Vagina (tissue), 2 donors: Measurements from ENCODE around the gene ZNF211. TPM values are rescaled to one million over a fixed set of nuclear protein-coding genes. Genes with fewer than 3 reads are reported as not detected.

Experiments
- DNase-seq, 2 donors: peaks; one replicate each; pipeline ENCODE4 v3.0.0-alpha.2; 2017; ENCODE audit errors: extremely low spot score in 2 of 2
- H3K27ac ChIP-seq: fragments of 200-600 bp; sonication (generic); one replicate; pipeline ENCODE4 v1.5.1; 2019
- H3K27me3 ChIP-seq: fragments of 200-600 bp; sonication (generic); one replicate; pipeline ENCODE4 v1.5.1; 2019
- H3K36me3 ChIP-seq, 2 donors: fragments of 200-600 bp; sonication (generic); one replicate each; pipeline ENCODE4 v1.5.1; 2017 to 2019
- H3K4me1 ChIP-seq: fragments of 200-600 bp; sonication (generic); one replicate; pipeline ENCODE4 v1.5.1; 2019
- H3K4me3 ChIP-seq, 2 donors: fragments of 200-600 bp; sonication (generic); 1 replicate in 1 of 2; 2 replicates in 1 of 2; pipeline ENCODE4 v1.5.1; 2016 to 2019
- H3K9me3 ChIP-seq: fragments of 200-600 bp; sonication (generic); one replicate; pipeline ENCODE4 v1.5.1; 2019
- POLR2A ChIP-seq, 2 donors: fragments of 450-650 bp; IDR thresholded peaks; one replicate each; pipeline ENCODE4 v1.6.1; 2017; ENCODE audit warnings: antibody characterized with exemption in 2 of 2, mild to moderate bottlenecking in 2 of 2, moderate library complexity in 2 of 2
- POLR2AphosphoS5 ChIP-seq, 2 donors: sonication (generic); formaldehyde crosslinking; IDR thresholded peaks; one replicate each; pipeline ENCODE4 v1.9.0; 2017; ENCODE audit warnings: antibody characterized with exemption in 2 of 2, mild to moderate bottlenecking in 2 of 2, low read depth in 1 of 2; ENCODE audit not compliant: insufficient read depth in 1 of 2
- intact Hi-C: fragments of 100-400 bp; cut with DNase I; formaldehyde crosslinking; loops from one replicate; pipeline ENCODE4 v1.15.1; 2023
- total RNA-seq: library from RNA; depleted of rRNA; stranded (reverse); fragments of >200 nt; gene quantifications from one replicate; pipeline ENCODE4 v1.2.3, GENCODE V29; 2016
- TF ChIP-seq, protein P1 (sequence below), 3 experiments: fragments of 450-650 bp in 2 of 3; fragments of 200-600 bp in 1 of 3; sonication (generic) in 1 of 3; IDR thresholded peaks; one replicate each; pipeline ENCODE4 v1.5.1; 2017 to 2019; ENCODE audit warnings: antibody characterized with exemption in 3 of 3, mild to moderate bottlenecking in 2 of 3, moderate library complexity in 2 of 3

ZNF211 gene
- total RNA-seq, 1 donor from 2014 or later = 7.1 TPM

DNA sequence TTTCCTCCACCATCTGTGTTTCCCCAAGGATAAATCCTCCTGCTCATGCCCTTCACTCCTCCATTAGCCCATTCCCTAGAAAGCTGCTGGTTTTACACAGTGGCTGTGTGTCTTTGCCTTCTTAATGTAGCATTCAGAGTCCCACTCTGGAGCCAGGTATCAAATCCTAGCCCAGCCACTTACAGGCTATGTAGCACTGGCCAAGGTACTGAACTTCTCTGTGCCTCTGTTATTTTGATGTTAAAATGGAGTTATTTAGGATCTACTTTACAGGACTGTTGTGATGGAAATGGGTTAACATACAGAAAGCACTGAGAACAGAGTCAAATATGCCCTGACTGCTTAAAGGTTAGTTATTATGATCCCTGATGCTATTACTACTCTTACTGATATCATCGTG, 34.3 kb downstream of the ZNF211 start:
- Histone ChIP-seq H3K4me1 (no peaks in the 10 kb centered on the region), H3K36me3 (no peaks in the 10 kb centered on the region)

GRCh38 chr19:57668635-57669034, 35.7 kb downstream of the ZNF211 start, which contains the start of gene ZSCAN4:
Gene ZSCAN4, plus strand, starts transcription at chr19:57668935. Its CDS starts 7,211 bp downstream, at chr19:57676146.
- no peaks in the 10 kb centered on the region for H3K9me3 ChIP-seq
- no peaks in the 10 kb centered on the region for H3K4me1 ChIP-seq
- DNase-seq = no peak
- TF ChIP-seq POLR2AphosphoS5 (IDR thresholded peaks at IDR 0.05; ENCODE audit: insufficient read depth in 1 of 2, low read depth in 1 of 2) (no peak), POLR2A (IDR thresholded peaks at IDR 0.05) (no peak)
- TF ChIP-seq, protein P1, sequence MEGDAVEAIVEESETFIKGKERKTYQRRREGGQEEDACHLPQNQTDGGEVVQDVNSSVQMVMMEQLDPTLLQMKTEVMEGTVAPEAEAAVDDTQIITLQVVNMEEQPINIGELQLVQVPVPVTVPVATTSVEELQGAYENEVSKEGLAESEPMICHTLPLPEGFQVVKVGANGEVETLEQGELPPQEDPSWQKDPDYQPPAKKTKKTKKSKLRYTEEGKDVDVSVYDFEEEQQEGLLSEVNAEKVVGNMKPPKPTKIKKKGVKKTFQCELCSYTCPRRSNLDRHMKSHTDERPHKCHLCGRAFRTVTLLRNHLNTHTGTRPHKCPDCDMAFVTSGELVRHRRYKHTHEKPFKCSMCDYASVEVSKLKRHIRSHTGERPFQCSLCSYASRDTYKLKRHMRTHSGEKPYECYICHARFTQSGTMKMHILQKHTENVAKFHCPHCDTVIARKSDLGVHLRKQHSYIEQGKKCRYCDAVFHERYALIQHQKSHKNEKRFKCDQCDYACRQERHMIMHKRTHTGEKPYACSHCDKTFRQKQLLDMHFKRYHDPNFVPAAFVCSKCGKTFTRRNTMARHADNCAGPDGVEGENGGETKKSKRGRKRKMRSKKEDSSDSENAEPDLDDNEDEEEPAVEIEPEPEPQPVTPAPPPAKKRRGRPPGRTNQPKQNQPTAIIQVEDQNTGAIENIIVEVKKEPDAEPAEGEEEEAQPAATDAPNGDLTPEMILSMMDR (IDR thresholded peaks at IDR 0.05) = no peak
- H3K27me3 ChIP-seq = no peaks in the 10 kb centered on the region
- H3K27ac ChIP-seq = no peak within 1 kb of the TSS
- intact Hi-C loops = no loop called here
- H3K4me3 ChIP-seq = no peak within 1 kb of the TSS
- no peaks in the 10 kb centered on the region for H3K36me3 ChIP-seq

More for the DNA sequence above, 34.3 kb downstream of the ZNF211 start:
- intact Hi-C loops = no loop called here
- Histone ChIP-seq H3K4me3 (no peak overlapping the region), H3K27me3 (no peaks in the 10 kb centered on the region), H3K9me3 (no peaks in the 10 kb centered on the region), H3K27ac (no peak overlapping the region)
- no peak for DNase-seq
- TF ChIP-seq, protein P1 (IDR thresholded peaks at IDR 0.05) = no peak
- no peak for TF ChIP-seq POLR2A (IDR thresholded peaks at IDR 0.05)
- no peak for TF ChIP-seq POLR2AphosphoS5 (IDR thresholded peaks at IDR 0.05; ENCODE audit: insufficient read depth in 1 of 2, low read depth in 1 of 2)

DNA sequence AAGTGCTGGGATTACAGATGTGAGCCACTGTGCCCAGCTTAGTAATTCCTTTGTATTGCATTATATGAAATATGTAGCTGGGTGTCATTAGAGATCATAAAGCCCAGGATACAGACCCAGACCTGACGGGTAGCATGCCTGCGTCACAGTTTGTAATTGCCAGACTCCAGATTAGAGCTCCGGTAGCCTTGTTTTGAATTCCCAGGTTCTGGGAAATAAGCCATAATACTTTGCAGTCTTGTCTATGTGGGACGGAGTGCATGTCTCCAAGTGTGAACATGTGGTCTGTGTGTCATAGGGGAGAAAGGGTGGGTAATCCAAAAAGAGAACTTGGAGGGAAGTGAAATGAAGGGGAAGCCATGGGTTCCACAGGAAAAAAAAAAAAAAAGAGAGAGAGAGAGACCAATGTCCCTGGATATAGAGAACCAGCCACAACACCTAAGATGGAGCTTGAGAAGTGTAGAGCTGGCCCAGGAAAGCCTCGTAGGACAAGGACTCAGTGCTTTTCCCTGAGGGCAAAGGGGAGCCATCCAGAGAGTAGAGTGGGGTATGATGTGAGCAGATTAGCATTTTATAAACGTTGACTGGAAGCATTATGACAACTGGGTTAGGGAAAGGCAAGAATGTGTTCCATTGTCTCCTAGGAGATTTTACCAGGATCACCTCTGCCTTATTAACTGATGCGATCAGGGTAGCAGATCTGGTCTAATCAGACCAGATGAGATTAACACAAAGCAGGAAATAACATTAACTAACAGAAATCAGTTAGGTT, 38.3 kb downstream of the ZNF211 start:
- no peak for DNase-seq
- H3K27me3 ChIP-seq = no peaks in the 10 kb centered on the region
- intact Hi-C loops = no loop called here

DNA sequence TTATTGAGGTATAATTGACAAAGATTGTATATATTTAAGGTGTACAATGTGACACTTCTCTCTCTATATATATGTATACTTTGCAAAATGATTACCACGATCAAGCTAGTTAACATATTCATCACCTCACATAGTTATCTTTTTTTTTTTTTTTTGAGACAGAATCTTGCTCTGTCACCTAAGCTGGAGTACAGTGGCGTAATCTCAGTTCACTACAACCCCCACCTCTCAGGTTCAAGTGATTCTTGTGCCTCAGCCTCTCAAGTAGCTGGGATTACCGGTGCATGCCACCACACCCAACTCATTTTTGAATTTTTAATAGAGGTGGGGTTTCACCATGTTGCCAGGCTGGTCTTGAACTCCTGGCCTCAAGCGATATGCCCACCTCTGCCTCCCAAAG, 39.5 kb downstream of the ZNF211 start:
- no peak for DNase-seq
- Histone ChIP-seq H3K4me3 (no peak overlapping the region), H3K9me3 (no peaks in the 10 kb centered on the region), H3K27me3 (no peaks in the 10 kb centered on the region), H3K4me1 (no peaks in the 10 kb centered on the region), H3K36me3 (no peaks in the 10 kb centered on the region), H3K27ac (no peak overlapping the region)
- TF ChIP-seq POLR2A (IDR thresholded peaks at IDR 0.05) (no peak), POLR2AphosphoS5 (IDR thresholded peaks at IDR 0.05; ENCODE audit: insufficient read depth in 1 of 2, low read depth in 1 of 2) (no peak)
- TF ChIP-seq, protein P1 (IDR thresholded peaks at IDR 0.05) = no peak
- intact Hi-C loops = no loop called here

More for the DNA sequence above, 38.3 kb downstream of the ZNF211 start:
- H3K4me3 ChIP-seq = no peak overlapping the region
- H3K4me1 ChIP-seq = no peaks in the 10 kb centered on the region
- H3K27ac ChIP-seq = no peak overlapping the region
- no peaks in the 10 kb centered on the region for H3K36me3 ChIP-seq
- H3K9me3 ChIP-seq = no peaks in the 10 kb centered on the region
- TF ChIP-seq POLR2A (IDR thresholded peaks at IDR 0.05) (no peak), POLR2AphosphoS5 (IDR thresholded peaks at IDR 0.05; ENCODE audit: insufficient read depth in 1 of 2, low read depth in 1 of 2) (no peak)
- TF ChIP-seq, protein P1 (IDR thresholded peaks at IDR 0.05) = no peak

GRCh38 chr19:57675881-57676280, 42.9 kb downstream of the ZNF211 start:
- H3K4me3 ChIP-seq = no peak overlapping the region
- no peaks in the 10 kb centered on the region for H3K9me3 ChIP-seq
- no peaks in the 10 kb centered on the region for H3K27me3 ChIP-seq
- TF ChIP-seq, protein P1 (IDR thresholded peaks at IDR 0.05) = no peak
- no peak for TF ChIP-seq POLR2A (IDR thresholded peaks at IDR 0.05)
- no peak for TF ChIP-seq POLR2AphosphoS5 (IDR thresholded peaks at IDR 0.05; ENCODE audit: insufficient read depth in 1 of 2, low read depth in 1 of 2)
- no peak for DNase-seq
- no peak overlapping the region for H3K27ac ChIP-seq
- no peaks in the 10 kb centered on the region for H3K4me1 ChIP-seq
- H3K36me3 ChIP-seq = no peaks in the 10 kb centered on the region
- intact Hi-C loops = no loop called here
